ENCODE data around the gene CRISP3.

GRCh38 chr6:49692534-49692933, 51.7 kb downstream of the CRISP3 start:
- TF ChIP-seq CTCF (IDR thresholded peaks at IDR 0.05; ENCODE audit: low read depth, low read length, poor library complexity, severe bottlenecking) (no peak), EZH2phosphoT487 (IDR thresholded peaks at IDR 0.05; ENCODE audit: borderline replicate concordance, low read length) (no peak)
